HG03060 (cell line): Measurements from ENCODE around the gene KLF3.

Experiments used
- ATAC-seq: cut with Tn5 transposase; IDR thresholded peaks from one replicate; pipeline ENCODE4 v1.9.1; 2021; ENCODE audit warnings: low read depth, moderate number of reproducible peaks; ENCODE audit not compliant: unreplicated experiment

The KLF3 gene

GRCh38 chr4:38734446-38734845 is 70.4 kb downstream of the KLF3 start:
- no peak for ATAC-seq

DNA sequence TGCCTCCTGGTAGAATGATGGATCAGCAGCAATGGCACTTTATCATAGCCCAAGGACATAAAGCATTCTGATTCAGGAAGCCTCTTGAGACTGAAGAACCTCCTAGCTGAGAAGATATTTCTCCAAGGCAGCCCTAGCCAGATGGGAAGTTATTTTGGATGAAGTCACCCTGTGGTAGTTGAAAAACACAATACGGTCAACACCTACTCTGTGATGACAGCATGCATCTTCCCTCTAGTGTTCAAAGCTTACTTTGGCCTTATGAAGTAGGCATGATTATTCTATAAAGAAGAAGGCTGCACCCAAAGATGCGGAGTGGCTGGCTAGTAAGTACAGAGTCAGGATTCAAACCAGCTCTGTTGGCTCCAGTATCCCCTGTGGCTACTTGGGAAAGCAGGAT is 70.9 kb downstream of the KLF3 start:
- no peak for ATAC-seq

DNA sequence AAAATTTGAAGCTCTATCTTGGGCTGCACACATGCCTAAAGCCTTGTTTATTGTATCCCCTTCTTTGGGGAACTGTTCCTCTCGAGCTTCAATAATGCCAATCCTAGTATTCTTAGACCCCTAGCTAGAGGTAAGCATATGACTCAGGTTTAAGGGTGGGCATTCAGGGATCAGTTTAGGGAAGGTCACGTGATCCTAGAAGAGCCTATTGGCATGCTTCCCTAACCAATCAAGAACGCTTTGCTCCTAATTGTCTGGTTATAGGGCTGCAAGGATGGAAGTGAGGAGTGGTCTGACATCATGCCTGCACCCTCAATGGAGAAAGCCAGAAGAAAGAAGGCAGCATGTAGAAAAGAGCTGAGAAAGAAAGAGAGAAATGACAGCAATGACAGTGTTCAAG is 71.9 kb downstream of the KLF3 start:
- no peak for ATAC-seq

GRCh38 chr4:38738940-38739803 is 75.2 kb downstream of the KLF3 start:
- no peak for ATAC-seq

- no peak for ATAC-seq
These were observed 76.3 kb downstream of the KLF3 start for GRCh38 chr4:38740303-38740702.

DNA sequence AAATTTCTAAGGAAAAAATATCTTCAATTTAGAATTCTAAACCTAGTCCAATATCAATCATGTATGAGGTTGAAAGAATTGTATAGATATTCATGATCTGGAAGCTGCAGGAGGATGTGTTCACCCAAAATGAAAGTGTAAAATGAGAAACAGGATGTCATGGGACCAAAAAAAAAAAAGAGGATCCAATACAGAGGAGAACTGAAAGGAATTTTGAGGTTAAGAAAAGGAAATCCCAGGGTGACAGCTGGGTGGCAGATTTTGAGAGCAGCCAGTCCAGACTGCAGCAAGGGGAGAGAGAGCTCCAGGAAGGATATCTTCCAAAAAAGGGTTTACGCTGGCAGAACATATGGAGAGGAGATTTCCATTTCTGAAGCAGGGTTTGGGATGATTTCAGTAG is 79.9 kb downstream of the KLF3 start:
- ATAC-seq: no peak

DNA sequence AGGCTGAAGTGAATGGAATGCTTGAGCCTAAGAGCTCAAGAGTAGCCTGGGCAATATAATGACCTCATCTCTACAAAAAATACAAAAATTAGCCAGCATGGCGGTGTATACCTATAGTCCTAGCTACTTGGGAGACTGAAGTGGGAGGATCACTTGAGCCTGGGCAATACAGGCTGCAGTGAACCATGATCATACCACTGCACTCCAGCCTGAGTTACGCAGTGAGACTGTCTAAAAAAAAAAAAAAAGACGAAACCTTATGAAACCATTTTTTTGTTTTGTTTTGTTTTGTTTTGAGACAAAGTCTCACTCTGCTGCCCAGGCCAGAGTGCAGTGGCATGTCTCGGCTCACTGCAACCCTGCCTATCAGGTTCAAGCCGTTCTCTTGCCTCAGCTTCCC is 81.9 kb downstream of the KLF3 start:
- no peak for ATAC-seq

DNA sequence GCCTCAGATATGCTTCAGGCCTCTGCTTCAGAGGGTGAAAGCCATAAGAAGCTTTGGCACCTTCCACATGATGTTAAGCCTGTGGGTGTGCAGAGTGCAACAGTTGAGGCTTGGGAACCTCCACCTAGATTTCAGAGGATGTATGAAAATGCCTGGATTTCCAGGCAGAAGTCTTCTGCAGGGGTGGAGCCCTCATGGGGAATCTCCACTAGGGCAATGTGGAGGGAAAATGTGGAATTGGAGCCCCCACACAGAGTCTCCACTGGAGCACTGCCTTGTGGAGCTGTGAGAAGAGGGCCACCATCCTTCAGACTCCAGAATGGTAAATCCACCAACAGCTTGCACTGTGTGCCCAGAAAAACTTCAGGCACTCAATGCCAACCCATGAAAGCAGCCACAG is 83.6 kb downstream of the KLF3 start:
- no peak for ATAC-seq

DNA sequence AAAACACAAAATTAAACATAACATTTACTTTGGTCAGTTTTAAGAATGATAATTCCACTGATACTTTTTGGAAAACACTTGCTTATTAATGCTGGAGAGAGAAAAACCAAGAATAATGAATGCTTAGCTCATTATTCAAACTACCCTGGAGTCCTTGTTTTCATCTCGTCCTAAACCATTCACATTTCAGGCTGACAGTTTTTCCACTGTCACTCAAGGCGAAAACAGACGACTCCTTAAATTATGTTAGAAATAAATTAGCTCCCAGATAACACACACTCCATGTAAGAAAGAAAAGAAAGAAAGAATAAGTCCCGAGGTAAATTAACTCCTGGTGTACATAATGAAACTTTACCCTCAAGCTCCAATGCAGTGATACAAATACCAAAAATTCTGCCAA is 85.3 kb downstream of the KLF3 start:
- no peak for ATAC-seq
